ENCODE results near the gene DNLZ.

Gene DNLZ

GRCh38 chr9:136342181-136343120 lies 21.1 kb downstream of the DNLZ start:
- DNase-seq = peak; percentile 64

- DNase-seq = no peak
Observed at GRCh38 chr9:136341769-136342168, 21.8 kb downstream of the DNLZ start.

- DNase-seq = no peak
Observed at GRCh38 chr9:136341042-136341655, 22.4 kb downstream of the DNLZ start.

GRCh38 chr9:136340356-136341041 lies 23.0 kb downstream of the DNLZ start:
- no peak for DNase-seq

- no peak for DNase-seq
Observed at GRCh38 chr9:136339958-136340310, 23.6 kb downstream of the DNLZ start.

- peak; percentile 44 for DNase-seq
Observed at GRCh38 chr9:136339173-136339957, 24.2 kb downstream of the DNLZ start.

GRCh38 chr9:136338511-136338910 lies 25.0 kb downstream of the DNLZ start:
- DNase-seq = no peak

GRCh38 chr9:136337416-136338395 lies 25.8 kb downstream of the DNLZ start:
- no peak for DNase-seq

- DNase-seq = no peak
Observed at GRCh38 chr9:136336881-136337280, 26.7 kb downstream of the DNLZ start.

- no peak for DNase-seq
Observed at GRCh38 chr9:136336156-136336870, 27.2 kb downstream of the DNLZ start.

- DNase-seq = no peak
Observed at GRCh38 chr9:136335296-136336155, 28.0 kb downstream of the DNLZ start.

- no peak for DNase-seq
Observed at GRCh38 chr9:136334541-136334940, 29.0 kb downstream of the DNLZ start.

GRCh38 chr9:136333486-136333885 lies 30.1 kb downstream of the DNLZ start:
- DNase-seq = no peak

GRCh38 chr9:136333045-136333444 lies 30.5 kb downstream of the DNLZ start:
- no peak for DNase-seq

GRCh38 chr9:136332482-136332983 lies 31.0 kb downstream of the DNLZ start:
- no peak for DNase-seq

- no peak for DNase-seq
Observed at GRCh38 chr9:136331556-136332481, 31.7 kb downstream of the DNLZ start.

GRCh38 chr9:136331030-136331429 lies 32.5 kb downstream of the DNLZ start:
- DNase-seq = no peak

GRCh38 chr9:136330406-136330990 lies 33.0 kb downstream of the DNLZ start:
- DNase-seq = no peak
